ENCODE results near the gene SHROOM3. TPM values are rescaled to one million over a fixed set of nuclear protein-coding genes. Genes with fewer than 3 reads are reported as not detected.

SHROOM3 gene
- total RNA-seq, 2 experiments from 2014 or later = not detected

DNA sequence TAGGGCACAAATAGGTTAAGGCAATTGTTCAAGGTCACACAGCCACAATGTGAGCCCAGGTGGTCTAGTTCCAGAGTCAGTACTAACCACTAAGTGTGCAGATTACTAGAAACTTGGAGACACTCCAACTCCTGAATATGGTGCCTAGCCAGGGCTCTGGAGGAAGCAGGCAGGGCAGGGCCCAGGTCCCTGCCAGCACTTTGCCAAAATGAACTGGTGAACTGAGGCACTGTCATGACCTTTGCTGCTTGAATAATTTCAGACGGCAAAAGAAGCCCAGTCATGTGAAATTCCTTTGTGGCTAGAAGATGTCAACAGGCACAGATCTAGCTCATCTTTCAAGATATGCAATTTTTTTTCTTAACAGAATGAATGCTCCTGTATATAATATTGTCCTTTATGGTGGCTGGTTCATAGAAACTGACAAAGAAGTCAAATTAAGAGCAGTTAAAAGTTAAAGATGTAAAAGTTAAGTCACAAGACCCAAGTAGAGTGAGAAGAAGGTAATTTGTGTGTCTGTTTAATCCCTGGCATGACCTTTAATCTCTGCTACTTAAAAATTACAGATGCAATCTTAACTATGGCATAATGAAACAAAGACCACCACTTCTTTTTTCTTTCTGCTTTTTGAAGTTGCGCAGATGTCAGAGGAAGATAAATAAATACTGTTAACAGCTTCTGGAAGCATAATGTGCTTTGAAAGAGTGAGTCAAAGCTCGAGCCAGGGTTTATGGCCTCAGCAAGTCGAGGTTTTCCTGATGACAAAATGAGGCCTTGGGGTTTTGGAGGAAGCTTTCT lies 54.1 kb downstream of the SHROOM3 start:
- POLR2A ChIA-PET = no interaction called here
- H3K27me3 Mint-ChIP-seq = peaks cover 13% of the 10 kb centered on the region
- H3K4me1 Mint-ChIP-seq = no peaks in the 10 kb centered on the region
- H3K27ac Mint-ChIP-seq = no peak overlapping the region
- no peak overlapping the region for H3K4me3 Mint-ChIP-seq
- DNase-seq = no peak
- peaks cover 2% of the 10 kb centered on the region for H3K9me3 Mint-ChIP-seq
- no peaks in the 10 kb centered on the region for H3K36me3 Mint-ChIP-seq (ENCODE audit: low read depth)
- CTCF ChIA-PET = interaction anchor here (0.6 kb wide), 1 partner anchor 55 kb away, joined by 3 read pairs; no protein-coding TSS in a partner anchor

GRCh38 chr4:76489686-76490161 lies 54.7 kb downstream of the SHROOM3 start:
- Mint-ChIP-seq H3K36me3 (ENCODE audit: low read depth) (no peaks in the 10 kb centered on the region), H3K4me3 (no peak overlapping the region), H3K4me1 (no peaks in the 10 kb centered on the region), H3K27ac (no peak overlapping the region), H3K9me3 (peaks cover 2% of the 10 kb centered on the region), H3K27me3 (peaks cover 13% of the 10 kb centered on the region)
- CTCF ChIA-PET = interaction anchor here (0.6 kb wide), 1 partner anchor 56 kb away, joined by 3 read pairs; no protein-coding TSS in a partner anchor
- POLR2A ChIA-PET = no interaction called here
- DNase-seq = no peak

- no peaks in the 10 kb centered on the region for H3K4me1 Mint-ChIP-seq
- H3K9me3 Mint-ChIP-seq = peaks cover 2% of the 10 kb centered on the region
- peaks cover 18% of the 10 kb centered on the region for H3K27me3 Mint-ChIP-seq
- POLR2A ChIA-PET = no interaction called here
- H3K27ac Mint-ChIP-seq = no peak overlapping the region
- DNase-seq = no peak
- H3K36me3 Mint-ChIP-seq (ENCODE audit: low read depth) = no peaks in the 10 kb centered on the region
- H3K4me3 Mint-ChIP-seq = no peak overlapping the region
- CTCF ChIA-PET = no interaction called here
These were observed 57.0 kb downstream of the SHROOM3 start for GRCh38 chr4:76492055-76492454.

DNA sequence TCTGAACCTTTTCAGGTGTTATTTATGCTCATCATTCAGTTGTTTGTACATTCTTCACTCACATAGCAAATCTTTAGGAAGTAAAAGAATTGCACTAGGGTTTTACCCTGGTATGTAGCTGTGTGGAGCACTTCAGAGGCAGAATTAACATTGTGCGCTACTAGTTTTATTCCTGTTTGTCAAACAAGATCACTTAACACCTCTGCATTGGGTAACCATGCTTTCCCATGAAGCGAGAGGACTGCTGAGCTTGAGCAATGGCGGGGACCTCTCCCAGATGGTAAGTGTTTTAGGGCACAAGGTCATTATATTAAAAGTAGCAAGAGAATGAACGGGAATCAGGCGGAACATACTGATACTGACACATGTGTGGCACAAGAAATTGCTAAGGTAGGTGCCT lies 59.2 kb downstream of the SHROOM3 start:
- Mint-ChIP-seq H3K27ac (no peak overlapping the region), H3K36me3 (ENCODE audit: low read depth) (no peaks in the 10 kb centered on the region), H3K4me1 (no peaks in the 10 kb centered on the region), H3K4me3 (no peak overlapping the region), H3K9me3 (peaks cover 2% of the 10 kb centered on the region), H3K27me3 (peaks cover 17% of the 10 kb centered on the region)
- POLR2A ChIA-PET = no interaction called here
- DNase-seq = no peak
- CTCF ChIA-PET = no interaction called here

- H3K36me3 Mint-ChIP-seq (ENCODE audit: low read depth) = no peaks in the 10 kb centered on the region
- no peaks in the 10 kb centered on the region for H3K4me1 Mint-ChIP-seq
- ChIA-PET POLR2A (no interaction called here), CTCF (no interaction called here)
- peaks cover 17% of the 10 kb centered on the region for H3K27me3 Mint-ChIP-seq
- DNase-seq = no peak
- H3K4me3 Mint-ChIP-seq = no peak overlapping the region
- no peak overlapping the region for H3K27ac Mint-ChIP-seq
- H3K9me3 Mint-ChIP-seq = no peaks in the 10 kb centered on the region
These were observed 60.0 kb downstream of the SHROOM3 start for GRCh38 chr4:76494871-76495590.

- no peak overlapping the region for H3K27ac Mint-ChIP-seq
- ChIA-PET CTCF (no interaction called here), POLR2A (no interaction called here)
- H3K4me3 Mint-ChIP-seq = no peak overlapping the region
- no peaks in the 10 kb centered on the region for H3K9me3 Mint-ChIP-seq
- no peaks in the 10 kb centered on the region for H3K4me1 Mint-ChIP-seq
- H3K27me3 Mint-ChIP-seq = peaks cover 23% of the 10 kb centered on the region
- no peaks in the 10 kb centered on the region for H3K36me3 Mint-ChIP-seq (ENCODE audit: low read depth)
- no peak for DNase-seq
These were observed 63.5 kb downstream of the SHROOM3 start for GRCh38 chr4:76498550-76498949.

DNA sequence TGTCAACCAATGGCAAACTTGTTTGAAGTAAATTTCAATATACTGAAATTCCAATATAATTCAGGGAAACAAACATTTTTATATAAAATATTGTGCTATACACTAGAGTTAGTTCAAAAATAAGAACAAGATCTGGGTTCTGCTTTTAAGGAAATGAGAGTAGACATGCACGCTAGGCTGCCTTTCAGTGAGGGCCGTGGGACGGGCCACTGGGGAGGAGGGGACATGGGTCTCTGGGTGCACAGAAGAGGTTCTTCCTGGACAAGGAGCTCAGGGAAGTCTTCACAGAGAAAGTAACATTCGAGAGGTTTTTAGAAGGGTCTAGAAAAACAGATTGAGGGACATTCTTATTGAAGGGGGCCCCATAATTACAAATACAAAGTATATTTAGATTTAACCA lies 64.4 kb downstream of the SHROOM3 start:
- Mint-ChIP-seq H3K27me3 (peaks cover 25% of the 10 kb centered on the region), H3K36me3 (ENCODE audit: low read depth) (no peaks in the 10 kb centered on the region), H3K4me1 (no peaks in the 10 kb centered on the region), H3K27ac (no peak overlapping the region), H3K4me3 (no peak overlapping the region), H3K9me3 (no peaks in the 10 kb centered on the region)
- ChIA-PET CTCF (interaction anchor here (1.4 kb wide), 1 partner anchor 69 kb away, joined by 3 read pairs; no protein-coding TSS in a partner anchor), POLR2A (no interaction called here)
- no peak for DNase-seq

DNA sequence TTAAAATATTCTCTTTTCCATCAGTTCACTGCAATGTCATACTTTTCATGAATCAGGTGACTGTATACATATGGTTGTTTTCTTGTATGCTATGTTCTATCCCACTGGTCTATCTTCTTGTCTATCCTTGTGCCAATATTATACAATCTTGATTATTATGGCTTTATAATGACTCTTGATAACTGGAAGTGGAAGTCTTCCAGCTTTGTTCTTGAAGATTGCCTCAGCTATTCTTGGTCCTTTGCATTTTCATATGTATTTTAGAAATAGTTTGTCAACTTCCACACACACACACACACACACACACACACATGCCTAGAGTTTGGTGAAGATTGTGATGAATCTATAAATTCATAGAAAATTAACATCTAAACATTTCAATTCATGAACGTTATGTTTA lies 67.9 kb downstream of the SHROOM3 start:
- no peaks in the 10 kb centered on the region for H3K36me3 Mint-ChIP-seq (ENCODE audit: low read depth)
- no peak for DNase-seq
- no peaks in the 10 kb centered on the region for H3K9me3 Mint-ChIP-seq
- no peak overlapping the region for H3K4me3 Mint-ChIP-seq
- CTCF ChIA-PET = interaction anchor here (0.6 to 1.6 kb wide), 3 partner anchors 150 to 323 kb away, joined by 3 to 8 read pairs (median 4); no protein-coding TSS in a partner anchor
- POLR2A ChIA-PET = no interaction called here
- peaks cover 20% of the 10 kb centered on the region for H3K27me3 Mint-ChIP-seq
- no peak overlapping the region for H3K27ac Mint-ChIP-seq
- no peaks in the 10 kb centered on the region for H3K4me1 Mint-ChIP-seq

GRCh38 chr4:76504613-76505465 lies 69.8 kb downstream of the SHROOM3 start:
- ChIA-PET CTCF (interaction anchor here (0.7 to 3.0 kb wide), 9 partner anchors 12 to 328 kb away, joined by 3 to 24 read pairs (median 4); no protein-coding TSS in a partner anchor), POLR2A (no interaction called here)
- Mint-ChIP-seq H3K27ac (no peak overlapping the region), H3K4me3 (no peak overlapping the region), H3K36me3 (ENCODE audit: low read depth) (no peaks in the 10 kb centered on the region), H3K9me3 (no peaks in the 10 kb centered on the region), H3K27me3 (peaks cover 14% of the 10 kb centered on the region), H3K4me1 (no peaks in the 10 kb centered on the region)
- DNase-seq = no peak

DNA sequence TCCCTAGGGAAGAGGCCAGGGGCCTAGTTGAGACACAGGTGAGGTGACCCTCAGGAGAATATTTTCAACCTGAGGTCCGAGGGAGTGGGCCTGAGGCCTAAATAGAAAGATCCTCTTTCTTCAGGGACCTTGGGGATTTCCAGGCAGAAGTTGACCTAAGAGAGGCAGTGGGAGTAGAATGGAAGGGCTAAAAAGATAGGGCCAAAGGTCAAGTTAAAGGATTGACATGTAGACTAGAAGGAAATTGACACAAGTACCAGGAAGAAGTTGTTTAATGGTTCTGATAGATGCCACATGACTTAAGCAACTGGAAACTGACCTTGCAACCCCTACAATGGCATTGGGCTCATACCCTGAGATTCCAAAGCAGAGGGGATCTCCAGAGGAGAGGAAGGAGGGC lies 76.9 kb downstream of the SHROOM3 start:
- POLR2A ChIA-PET = no interaction called here
- CTCF ChIA-PET = no interaction called here
- H3K27ac Mint-ChIP-seq = no peak overlapping the region
- H3K9me3 Mint-ChIP-seq = no peaks in the 10 kb centered on the region
- no peak for DNase-seq
- H3K27me3 Mint-ChIP-seq = peaks cover 8% of the 10 kb centered on the region
- H3K4me1 Mint-ChIP-seq = peaks cover 2% of the 10 kb centered on the region
- no peaks in the 10 kb centered on the region for H3K36me3 Mint-ChIP-seq (ENCODE audit: low read depth)
- no peak overlapping the region for H3K4me3 Mint-ChIP-seq

DNA sequence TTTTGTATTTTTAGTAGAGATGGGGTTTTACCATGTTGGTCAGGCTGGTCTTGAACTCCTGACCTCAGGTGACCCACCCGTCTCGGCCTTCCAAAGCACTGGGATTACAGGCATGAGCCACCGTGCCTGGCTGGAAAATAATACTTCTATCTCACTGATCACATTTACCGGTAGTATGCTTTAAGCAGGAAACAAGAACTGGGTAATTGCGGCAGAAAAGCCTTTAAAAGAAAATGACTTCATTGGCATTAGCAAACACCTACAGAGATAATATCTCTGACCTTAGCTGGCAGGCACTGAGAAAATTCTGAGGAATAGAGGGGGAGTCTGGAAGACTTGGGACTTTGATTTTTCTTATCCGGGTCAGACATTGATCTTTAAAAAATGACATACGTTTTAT lies 78.5 kb downstream of the SHROOM3 start:
- POLR2A ChIA-PET = no interaction called here
- no peaks in the 10 kb centered on the region for H3K9me3 Mint-ChIP-seq
- peaks cover 10% of the 10 kb centered on the region for H3K27me3 Mint-ChIP-seq
- H3K4me1 Mint-ChIP-seq = peaks cover 2% of the 10 kb centered on the region
- no peak overlapping the region for H3K27ac Mint-ChIP-seq
- no peaks in the 10 kb centered on the region for H3K36me3 Mint-ChIP-seq (ENCODE audit: low read depth)
- CTCF ChIA-PET = no interaction called here
- no peak overlapping the region for H3K4me3 Mint-ChIP-seq
- no peak for DNase-seq

DNA sequence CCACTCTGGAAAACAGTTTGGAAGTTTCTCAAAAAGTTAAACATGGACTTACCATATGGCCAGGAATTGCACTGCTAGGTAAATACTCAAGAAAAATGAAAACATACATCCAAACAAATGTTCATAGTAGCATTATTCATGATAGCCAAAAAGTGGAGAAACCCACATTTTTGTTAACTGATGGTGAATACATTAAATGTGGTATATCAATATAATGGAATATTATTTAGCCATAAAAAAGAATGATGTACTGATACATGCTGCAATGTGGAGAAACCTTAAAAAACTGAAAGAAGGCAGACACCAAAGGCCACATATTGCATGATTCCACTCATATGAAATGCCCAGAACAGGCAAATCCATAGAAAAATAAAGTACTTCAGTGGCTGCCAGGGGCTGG lies 79.1 kb downstream of the SHROOM3 start:
- no peak overlapping the region for H3K4me3 Mint-ChIP-seq
- no peaks in the 10 kb centered on the region for H3K9me3 Mint-ChIP-seq
- ChIA-PET CTCF (no interaction called here), POLR2A (no interaction called here)
- H3K36me3 Mint-ChIP-seq (ENCODE audit: low read depth) = no peaks in the 10 kb centered on the region
- H3K27ac Mint-ChIP-seq = no peak overlapping the region
- peaks cover 10% of the 10 kb centered on the region for H3K27me3 Mint-ChIP-seq
- DNase-seq = no peak
- H3K4me1 Mint-ChIP-seq = peaks cover 2% of the 10 kb centered on the region
